Choroid plexus epithelial cell (primary cell): ENCODE results near the gene COL13A1.

Source experiments
- DNase-seq: peaks from one replicate; pipeline ENCODE4 v3.0.0-alpha.2; 2010; ENCODE audit warnings: low read depth
- H3K4me3 ChIP-seq: 2 replicates; pipeline ENCODE4 v1.5.1; 2011; ENCODE audit warnings: low read depth, mild to moderate bottlenecking, control low read depth, low read length, moderate library complexity
- TF ChIP-seq, protein P1 (sequence below): conservative IDR thresholded peaks from 2 replicates; pipeline ENCODE4 v1.5.1; 2011; ENCODE audit warnings: low read depth, mild to moderate bottlenecking, control low read depth, inconsistent platforms, low read length, moderate library complexity

The COL13A1 gene

GRCh38 chr10:69934768-69935167 is 133.1 kb downstream of the COL13A1 start:
- TF ChIP-seq, protein P1, sequence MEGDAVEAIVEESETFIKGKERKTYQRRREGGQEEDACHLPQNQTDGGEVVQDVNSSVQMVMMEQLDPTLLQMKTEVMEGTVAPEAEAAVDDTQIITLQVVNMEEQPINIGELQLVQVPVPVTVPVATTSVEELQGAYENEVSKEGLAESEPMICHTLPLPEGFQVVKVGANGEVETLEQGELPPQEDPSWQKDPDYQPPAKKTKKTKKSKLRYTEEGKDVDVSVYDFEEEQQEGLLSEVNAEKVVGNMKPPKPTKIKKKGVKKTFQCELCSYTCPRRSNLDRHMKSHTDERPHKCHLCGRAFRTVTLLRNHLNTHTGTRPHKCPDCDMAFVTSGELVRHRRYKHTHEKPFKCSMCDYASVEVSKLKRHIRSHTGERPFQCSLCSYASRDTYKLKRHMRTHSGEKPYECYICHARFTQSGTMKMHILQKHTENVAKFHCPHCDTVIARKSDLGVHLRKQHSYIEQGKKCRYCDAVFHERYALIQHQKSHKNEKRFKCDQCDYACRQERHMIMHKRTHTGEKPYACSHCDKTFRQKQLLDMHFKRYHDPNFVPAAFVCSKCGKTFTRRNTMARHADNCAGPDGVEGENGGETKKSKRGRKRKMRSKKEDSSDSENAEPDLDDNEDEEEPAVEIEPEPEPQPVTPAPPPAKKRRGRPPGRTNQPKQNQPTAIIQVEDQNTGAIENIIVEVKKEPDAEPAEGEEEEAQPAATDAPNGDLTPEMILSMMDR: peak; percentile 22
- H3K4me3 ChIP-seq: no peak overlapping the region
- peak; percentile 21 for DNase-seq

GRCh38 chr10:69936091-69936490 is 134.4 kb downstream of the COL13A1 start:
- no peak overlapping the region for H3K4me3 ChIP-seq
- TF ChIP-seq, protein P1: peak; percentile 47
- peak; percentile 23 for DNase-seq

DNA sequence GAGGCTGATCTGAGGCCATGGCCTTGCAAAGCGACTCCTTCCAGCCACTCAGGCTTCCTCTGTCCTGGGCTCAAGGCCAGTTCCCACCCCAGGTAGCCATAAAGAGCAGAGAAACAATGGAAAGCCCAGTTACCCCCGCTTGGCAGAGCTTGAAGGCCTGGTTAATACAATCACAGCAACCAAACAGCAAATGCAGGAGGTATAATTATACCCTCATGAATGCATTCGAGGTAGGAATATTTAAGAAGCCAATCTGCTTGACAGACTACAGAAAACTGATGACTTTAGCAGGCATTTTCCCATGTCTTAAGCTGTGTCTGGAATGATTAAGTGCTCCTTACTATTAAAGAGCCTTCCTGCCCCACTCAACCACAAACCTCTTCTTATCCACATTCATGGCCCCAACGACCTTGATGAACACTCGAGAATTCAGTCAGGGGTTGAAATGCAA is 136.9 kb downstream of the COL13A1 start:
- DNase-seq: no peak
- no peak overlapping the region for H3K4me3 ChIP-seq
- TF ChIP-seq, protein P1: no peak

- TF ChIP-seq, protein P1: no peak
- DNase-seq: no peak
- H3K4me3 ChIP-seq: no peak overlapping the region
These were observed 137.4 kb downstream of the COL13A1 start for GRCh38 chr10:69939061-69939460.

DNA sequence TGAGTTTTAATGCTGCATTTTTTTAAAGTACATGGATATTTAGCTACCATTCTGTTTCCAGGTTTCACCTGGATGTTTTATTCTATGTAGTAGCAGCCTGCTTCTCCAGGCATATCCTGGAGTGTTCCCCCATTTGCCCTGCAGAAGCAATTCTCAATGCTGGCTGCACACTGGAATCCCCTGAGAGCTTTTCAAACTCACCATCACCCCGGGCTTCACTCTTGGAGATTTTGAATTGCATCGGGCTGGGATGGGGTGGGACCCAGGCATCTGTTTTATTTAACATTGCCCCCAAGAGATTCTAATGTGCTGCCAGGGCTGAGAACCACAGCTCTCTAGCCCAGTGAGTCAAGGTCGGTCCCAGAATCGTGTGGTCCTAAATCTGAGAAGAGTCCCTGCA is 137.8 kb downstream of the COL13A1 start:
- TF ChIP-seq, protein P1: no peak
- no peak overlapping the region for H3K4me3 ChIP-seq
- DNase-seq: no peak

DNA sequence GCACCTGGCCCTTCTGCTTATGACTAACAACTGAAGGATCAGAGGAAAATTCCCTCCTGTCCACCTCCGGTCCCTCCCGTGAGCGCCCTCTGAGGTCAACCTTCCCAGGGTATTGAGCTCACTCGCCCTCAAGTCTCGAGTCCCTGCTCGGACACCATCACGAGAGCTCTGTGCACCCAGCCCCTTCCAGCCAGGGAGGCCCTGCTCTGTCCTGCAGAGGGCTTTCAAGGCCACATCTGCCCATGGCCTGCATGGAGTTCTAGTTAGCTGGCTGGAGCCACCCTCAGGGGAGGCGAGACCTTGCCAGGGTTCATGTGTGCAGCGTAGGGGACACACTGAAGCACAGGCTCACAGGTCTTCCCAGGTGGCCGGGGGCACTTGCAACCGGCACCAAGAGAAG is 140.0 kb downstream of the COL13A1 start:
- TF ChIP-seq, protein P1: no peak
- no peak for DNase-seq
- H3K4me3 ChIP-seq: no peak overlapping the region

DNA sequence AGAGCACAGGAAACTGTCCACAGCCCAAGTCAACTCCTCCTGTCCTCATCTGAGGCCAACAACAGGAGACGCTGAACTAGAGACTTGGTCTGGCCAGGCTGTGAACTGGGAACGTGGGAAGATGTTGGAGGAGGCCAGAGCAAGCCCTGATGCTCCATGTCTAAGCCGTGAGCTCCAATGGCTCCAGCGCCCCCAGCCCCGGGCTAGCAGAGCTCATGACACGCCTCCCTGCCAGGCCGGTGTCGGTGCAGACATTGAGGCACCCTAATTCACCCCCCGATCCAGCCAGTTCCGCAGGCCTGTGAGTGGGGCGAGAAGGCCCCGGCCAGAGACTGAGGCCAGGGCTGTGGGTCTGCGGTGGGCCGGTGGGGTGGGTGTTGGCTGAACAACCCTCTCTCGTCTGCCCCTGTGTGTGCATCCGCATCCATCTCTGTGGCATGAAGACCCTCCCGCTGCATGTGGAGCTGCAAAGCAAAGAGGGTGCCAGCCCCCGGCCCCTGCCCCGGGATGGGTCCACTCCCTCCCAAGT is 141.7 kb downstream of the COL13A1 start:
- TF ChIP-seq, protein P1: no peak
- H3K4me3 ChIP-seq: no peak overlapping the region
- no peak for DNase-seq
